K562 (cell line): ENCODE data around the gene RASEF. TPM values are rescaled to one million over a fixed set of nuclear protein-coding genes. Genes with fewer than 3 reads are reported as not detected.

ENCODE experiments used
- ATAC-seq: fragments of 200-7000 bp; cut with Tn5 transposase; 3 replicates; pipeline ENCODE4 v1.9.1; 2020; ENCODE audit warnings: moderate library complexity
- BruUV-seq: library from RNA; stranded (reverse); fragments of 400-500 nt; replicated peaks from 2 replicates; lab custom pipeline; 2021; lab: Mats Ljungman, UMichigan
- CTCF ChIA-PET: fragments of 300-600 bp; formaldehyde crosslinking; extraction: SDS; loops from one replicate; lab custom pipeline; 2021; ENCODE audit warnings: low intra/inter-chr PET ratio; lab: Yijun Ruan, JAX
- POLR2A ChIA-PET: fragments of 300-600, 350-650 bp; sonication (Branson Sonifier 250); formaldehyde crosslinking; extraction: SDS; loops from one replicate; lab custom pipeline; 2021; ENCODE audit warnings: antibody characterized with exemption, inconsistent platforms; lab: Yijun Ruan, JAX
- DNase-seq, 4 experiments: peaks; one replicate each; pipeline versions ENCODE4 v3.0.0 to v3.0.0-alpha.2; 2011 to 2018; ENCODE audit warnings: low spot score in 3 of 4, mixed read lengths in 3 of 4; ENCODE audit errors: extremely low read depth in 1 of 4
- FAIRE-seq: peaks from 2 replicates; lab custom pipeline; 2011; peaks lifted over from hg19 to GRCh38; lab: Jason Lieb, UNC
- H2AFZ ChIP-seq: 2 replicates; pipeline ENCODE4 v1.6.0; 2011; ENCODE audit warnings: low read depth, low read length, control low read depth, inconsistent platforms
- H3K27ac ChIP-seq: fragments of 200-600 bp; 3 replicates; pipeline ENCODE4 v1.8.0; 2011; ENCODE audit warnings: low read depth, mild to moderate bottlenecking, control low read depth, inconsistent platforms, low read length, moderate library complexity, mixed read lengths; ENCODE audit errors: extremely low read depth
- H3K27me3 ChIP-seq, 2 experiments: fragments of 300-600 bp in 1 of 2; 2 replicates in 1 of 2; 3 replicates in 1 of 2; pipeline versions ENCODE4 v1.6.0 to v1.8.0; 2011; ENCODE audit warnings: inconsistent platforms in 2 of 2, low read length in 2 of 2, mild to moderate bottlenecking in 1 of 2, mixed read lengths in 1 of 2, moderate library complexity in 1 of 2; ENCODE audit not compliant: control insufficient read depth in 2 of 2, insufficient read depth in 2 of 2
- H3K36me3 ChIP-seq: fragments of 300-600 bp; 3 replicates; pipeline ENCODE4 v1.8.0; 2011; ENCODE audit warnings: mild to moderate bottlenecking, low read length, inconsistent platforms; ENCODE audit not compliant: control insufficient read depth, insufficient read depth
- H3K4me1 ChIP-seq, 2 experiments: fragments of 200-600 bp in 1 of 2; replicated peaks in 1 of 2; 2 replicates in 1 of 2; 3 replicates in 1 of 2; pipeline versions ENCODE4 v1.5.1 to v1.8.0; 2011; ENCODE audit warnings: inconsistent platforms in 2 of 2, low read length in 2 of 2, mild to moderate bottlenecking in 1 of 2, mixed read lengths in 1 of 2, moderate library complexity in 1 of 2; ENCODE audit not compliant: control insufficient read depth in 2 of 2, insufficient read depth in 2 of 2
- H3K4me2 ChIP-seq: 2 replicates; pipeline ENCODE4 v1.6.1; 2011; ENCODE audit warnings: low read length, control low read depth, inconsistent platforms, mixed read lengths; ENCODE audit not compliant: insufficient read depth
- H3K4me3 ChIP-seq: fragments of 200-600 bp; sonication (generic), shearing (Covaris generic); 2 replicates; pipeline ENCODE4 v1.5.1; 2016; ENCODE audit warnings: control low read depth, inconsistent platforms
- H3K79me2 ChIP-seq: fragments of 200-600 bp; 3 replicates; pipeline ENCODE4 v1.8.0; 2011; ENCODE audit warnings: low read length, inconsistent platforms; ENCODE audit not compliant: control insufficient read depth, insufficient read depth
- H3K9ac ChIP-seq, 2 experiments: 2 replicates each; pipeline versions ENCODE4 v1.6.0 to v1.6.1; 2011; ENCODE audit warnings: low read depth in 2 of 2, low read length in 2 of 2, control low read depth in 1 of 2, inconsistent platforms in 1 of 2, mild to moderate bottlenecking in 1 of 2, mixed read lengths in 1 of 2; ENCODE audit not compliant: insufficient read depth in 1 of 2
- H3K9me1 ChIP-seq: one replicate; pipeline ENCODE4 v1.6.0; 2011; ENCODE audit warnings: inconsistent platforms, mild to moderate bottlenecking, low read length, moderate library complexity; ENCODE audit not compliant: control insufficient read depth, insufficient read depth
- H3K9me3 ChIP-seq: replicated peaks from 2 replicates; pipeline ENCODE4 v1.5.1; 2011; ENCODE audit warnings: low read depth, low read length, inconsistent platforms; ENCODE audit not compliant: control insufficient read depth, insufficient read depth
- H4K20me1 ChIP-seq: replicated peaks from 2 replicates; pipeline ENCODE4 v1.6.1; 2011; ENCODE audit warnings: low read length, inconsistent platforms, mixed read lengths; ENCODE audit not compliant: control insufficient read depth, insufficient read depth
- CBX1 ChIP-seq: sonication (generic); IDR thresholded peaks from 2 replicates; pipeline ENCODE4 v1.6.1; 2016; ENCODE audit warnings: antibody characterized with exemption, low read depth, mild to moderate bottlenecking
- CBX2 ChIP-seq: fragments of 200-600 bp; sonication (generic); IDR thresholded peaks from one replicate; pipeline ENCODE4 v1.6.1; 2012; ENCODE audit warnings: mild to moderate bottlenecking, low read length, inconsistent platforms; ENCODE audit not compliant: insufficient read depth, poor library complexity, severe bottlenecking
- ETV1 ChIP-seq: fragments of 450-650 bp; conservative IDR thresholded peaks from 2 replicates; pipeline ENCODE4 v1.6.1; 2016; ENCODE audit warnings: missing genetic modification characterization, control low read depth, low read depth, missing compliant biosample characterization
- HIVEP1 ChIP-seq: fragments of 250-450 bp; sonication (Bioruptor Pico); IDR thresholded peaks from 2 replicates; pipeline ENCODE4 v1.4.0; 2020; ENCODE audit warnings: mild to moderate bottlenecking
- HMG20A ChIP-seq: fragments of 450-650 bp; formaldehyde crosslinking; conservative IDR thresholded peaks from 2 replicates; pipeline ENCODE4 v1.4.0; 2020; ENCODE audit warnings: mild to moderate bottlenecking, mixed read lengths
- MBD1 ChIP-seq: fragments of 250-450 bp; sonication (Bioruptor Pico); IDR thresholded peaks from 2 replicates; pipeline ENCODE4 v1.8.0; 2022; ENCODE audit warnings: inconsistent platforms
- NCOA6 ChIP-seq: fragments of 450-650 bp; IDR thresholded peaks from 2 replicates; pipeline ENCODE4 v1.6.1; 2017; ENCODE audit warnings: mild to moderate bottlenecking
- NFIC ChIP-seq: fragments of 450-650 bp; IDR thresholded peaks from 2 replicates; pipeline ENCODE4 v1.6.1; 2017; ENCODE audit warnings: mild to moderate bottlenecking, inconsistent platforms
- NKRF ChIP-seq: fragments of 450-650 bp; IDR thresholded peaks from 2 replicates; pipeline ENCODE4 v1.6.1; 2016; ENCODE audit warnings: borderline replicate concordance
- PHF20 ChIP-seq: fragments of 450-650 bp; IDR thresholded peaks from 2 replicates; pipeline ENCODE4 v1.6.1; 2018; ENCODE audit not compliant: partially characterized antibody
- POLR2H ChIP-seq: IDR thresholded peaks from 2 replicates; pipeline ENCODE4 v1.6.1; 2016; ENCODE audit warnings: missing genetic modification characterization, low read depth, mild to moderate bottlenecking, control low read depth, missing compliant biosample characterization, moderate library complexity
- POLR3G ChIP-seq: IDR thresholded peaks from 2 replicates; pipeline ENCODE4 v1.6.1; 2011; ENCODE audit not compliant: insufficient read length, insufficient replicate concordance; ENCODE audit errors: extremely low read depth
- SMAD1 ChIP-seq: fragments of 150-350 bp; IDR thresholded peaks from 2 replicates; pipeline ENCODE4 v1.6.1; 2014; ENCODE audit warnings: low read length, low read depth; ENCODE audit not compliant: partially characterized antibody
- SMAD3 ChIP-seq: fragments of 450-650 bp; formaldehyde crosslinking; conservative IDR thresholded peaks from 2 replicates; pipeline ENCODE4 v1.4.0; 2020; ENCODE audit warnings: mild to moderate bottlenecking
- SMARCC2 ChIP-seq: fragments of 450-650 bp; IDR thresholded peaks from 2 replicates; pipeline ENCODE4 v1.6.1; 2017; ENCODE audit warnings: antibody characterized with exemption, moderate library complexity, mild to moderate bottlenecking, low read depth
- WGBS: fragments of 100-300 bp; shearing (Covaris generic); methylation state at CpG from one replicate; pipeline ENCODE4 v1.1.6; 2016; ENCODE audit warnings: low coverage, mixed read lengths; ENCODE audit not compliant: insufficient coverage; ENCODE audit errors: missing lambda C conversion rate; 5-methylcytosine and 5-hydroxymethylcytosine counted together
- in situ Hi-C: fragments of 300-500 bp; cut with MboI; formaldehyde crosslinking; loops from 4 replicates; pipeline ENCODE4 v1.15.0; 2018; ENCODE audit warnings: inconsistent platforms, mixed read lengths
- intact Hi-C: fragments of 100-400 bp; cut with micrococcal nuclease; formaldehyde crosslinking; loops from 2 replicates; pipeline ENCODE4 v1.14.2; 2022
- polyA plus RNA-seq, 8 experiments: library from polyadenylated mRNA; depleted of rRNA in 4 of 8; stranded (reverse) in 5 of 8; unstranded in 3 of 8; fragments of >200 nt; fragmentation: Nextera tagmentation in 2 of 8; fragmentation: Illumina TruSeq in 1 of 8; extraction: Ambion mirVana in 2 of 8; extraction: Trizol in 1 of 8; gene quantifications; 2 replicates each; pipeline versions ENCODE4 v1.2.1 to v1.2.3, GENCODE V29; 2011 to 2014; ENCODE audit warnings: inconsistent platforms in 1 of 8, missing spikeins in 1 of 8
- total RNA-seq, 7 experiments: library from RNA; depleted of rRNA in 6 of 7; stranded (reverse); fragments of >200 nt in 6 of 7; fragmentation: Illumina TruSeq in 2 of 7; extraction: Trizol in 2 of 7; gene quantifications; 2 replicates each; pipeline versions ENCODE4 v1.2.1 to v1.2.3, GENCODE V29; 2011 to 2021; ENCODE audit warnings: low replicate concordance in 1 of 7

The RASEF gene
- total and polyA plus RNA-seq, 9 of the 15 experiments (the other 6 are each of a cell fraction or from before 2014, with no cell fraction given): 0.01 to 0.18 (median 0.11) TPM; not detected in 4

GRCh38 chr9:82981552-82981951 lies 81.4 kb downstream of the RASEF start (continued):
- no peak for TF ChIP-seq ETV1 (tag)

- no peaks in the 10 kb centered on the region for H3K9me1 ChIP-seq
- TF ChIP-seq SMARCC2 (no peak), POLR2H (tag) (no peak), CBX1 (no peak), HIVEP1 (CRISPR knock-in tag) (no peak), CBX2 (no peak), NFIC (no peak), HMG20A (no peak), POLR3G (no peak), SMAD1 (no peak), PHF20 (no peak), NCOA6 (no peak), MBD1 (CRISPR knock-in tag) (no peak), SMAD3 (CRISPR knock-in tag) (no peak), NKRF (no peak)
- TF ChIP-seq, all 486 proteins: peak for 0
- Histone ChIP-seq H3K36me3 (no peaks in the 10 kb centered on the region), H4K20me1 (no peaks in the 10 kb centered on the region), H3K9ac (no peak overlapping the region), H3K9me3 (no peaks in the 10 kb centered on the region), H3K27ac (no peak overlapping the region), H3K4me3 (no peak overlapping the region), H2AFZ (no peak overlapping the region), H3K27me3 (no peaks in the 10 kb centered on the region), H3K4me2 (no peak overlapping the region), H3K4me1 (no peaks in the 10 kb centered on the region), H3K79me2 (no peaks in the 10 kb centered on the region)
- intact Hi-C loops (no loop called here), in situ Hi-C loops (no loop called here)
- 0% methylated on average over 5 of the region's 6 CpGs for WGBS
- CTCF ChIA-PET: no interaction called here
- FAIRE-seq (no peak), DNase-seq (no peak), ATAC-seq (no peak)
- BruUV-seq: no TSS peak
- POLR2A ChIA-PET: no interaction called here
Observed at GRCh38 chr9:82975176-82975575, 87.8 kb downstream of the RASEF start.
